Measurements from ENCODE around the gene GPR55. TPM values are rescaled to one million over a fixed set of nuclear protein-coding genes. Genes with fewer than 3 reads are reported as not detected.

GPR55 gene
- total RNA-seq, 1 experiment from 2014 or later = not detected

GRCh38 chr2:230907361-230908091 lies 17.5 kb downstream of the GPR55 start:
- Mint-ChIP-seq H3K36me3 (ENCODE audit: insufficient read depth, unreplicated experiment) (no peaks in the 10 kb centered on the region), H3K4me1 (ENCODE audit: insufficient read depth, unreplicated experiment) (peaks cover 15% of the 10 kb centered on the region), H3K9me3 (ENCODE audit: unreplicated experiment) (no peaks in the 10 kb centered on the region), H3K27ac (ENCODE audit: low read depth, unreplicated experiment) (no peak overlapping the region), H3K27me3 (ENCODE audit: insufficient read depth, unreplicated experiment) (no peaks in the 10 kb centered on the region), H3K4me3 (ENCODE audit: unreplicated experiment) (no peak overlapping the region)
- intact Hi-C loops (cut with micrococcal nuclease) = loop anchor here (2.0 kb wide), 1 partner anchor 149 kb away; the partner anchor contains the start of gene PSMD1
- no peak for DNase-seq (ENCODE audit: unreplicated experiment)
- TF ChIP-seq, protein P1, sequence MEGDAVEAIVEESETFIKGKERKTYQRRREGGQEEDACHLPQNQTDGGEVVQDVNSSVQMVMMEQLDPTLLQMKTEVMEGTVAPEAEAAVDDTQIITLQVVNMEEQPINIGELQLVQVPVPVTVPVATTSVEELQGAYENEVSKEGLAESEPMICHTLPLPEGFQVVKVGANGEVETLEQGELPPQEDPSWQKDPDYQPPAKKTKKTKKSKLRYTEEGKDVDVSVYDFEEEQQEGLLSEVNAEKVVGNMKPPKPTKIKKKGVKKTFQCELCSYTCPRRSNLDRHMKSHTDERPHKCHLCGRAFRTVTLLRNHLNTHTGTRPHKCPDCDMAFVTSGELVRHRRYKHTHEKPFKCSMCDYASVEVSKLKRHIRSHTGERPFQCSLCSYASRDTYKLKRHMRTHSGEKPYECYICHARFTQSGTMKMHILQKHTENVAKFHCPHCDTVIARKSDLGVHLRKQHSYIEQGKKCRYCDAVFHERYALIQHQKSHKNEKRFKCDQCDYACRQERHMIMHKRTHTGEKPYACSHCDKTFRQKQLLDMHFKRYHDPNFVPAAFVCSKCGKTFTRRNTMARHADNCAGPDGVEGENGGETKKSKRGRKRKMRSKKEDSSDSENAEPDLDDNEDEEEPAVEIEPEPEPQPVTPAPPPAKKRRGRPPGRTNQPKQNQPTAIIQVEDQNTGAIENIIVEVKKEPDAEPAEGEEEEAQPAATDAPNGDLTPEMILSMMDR (IDR thresholded peaks at IDR 0.05; ENCODE audit: unreplicated experiment) = no peak
- CTCF ChIA-PET = interaction anchor here (0.9 to 1.4 kb wide), 2 partner anchors 9 to 83 kb away, joined by 5 to 7 read pairs; no protein-coding TSS in a partner anchor
- POLR2A ChIA-PET = no interaction called here
- no TSS peak for BruUV-seq (replicated peaks)

GRCh38 chr2:230906471-230907230 lies 18.4 kb downstream of the GPR55 start:
- DNase-seq (ENCODE audit: unreplicated experiment) = no peak
- intact Hi-C loops (cut with micrococcal nuclease) = no loop called here
- H3K36me3 Mint-ChIP-seq (ENCODE audit: insufficient read depth, unreplicated experiment) = no peaks in the 10 kb centered on the region
- H3K9me3 Mint-ChIP-seq (ENCODE audit: unreplicated experiment) = no peaks in the 10 kb centered on the region
- peaks cover 15% of the 10 kb centered on the region for H3K4me1 Mint-ChIP-seq (ENCODE audit: insufficient read depth, unreplicated experiment)
- no peak overlapping the region for H3K4me3 Mint-ChIP-seq (ENCODE audit: unreplicated experiment)
- CTCF ChIA-PET = interaction anchor here (0.8 to 1.4 kb wide), 3 partner anchors 9 to 82 kb away, joined by 3 to 7 read pairs (median 3); no protein-coding TSS in a partner anchor
- BruUV-seq (replicated peaks) = no TSS peak
- H3K27ac Mint-ChIP-seq (ENCODE audit: low read depth, unreplicated experiment) = no peak overlapping the region
- peaks cover 5% of the 10 kb centered on the region for H3K27me3 Mint-ChIP-seq (ENCODE audit: insufficient read depth, unreplicated experiment)
- TF ChIP-seq, protein P1 (IDR thresholded peaks at IDR 0.05; ENCODE audit: unreplicated experiment) = no peak
- POLR2A ChIA-PET = no interaction called here

DNA sequence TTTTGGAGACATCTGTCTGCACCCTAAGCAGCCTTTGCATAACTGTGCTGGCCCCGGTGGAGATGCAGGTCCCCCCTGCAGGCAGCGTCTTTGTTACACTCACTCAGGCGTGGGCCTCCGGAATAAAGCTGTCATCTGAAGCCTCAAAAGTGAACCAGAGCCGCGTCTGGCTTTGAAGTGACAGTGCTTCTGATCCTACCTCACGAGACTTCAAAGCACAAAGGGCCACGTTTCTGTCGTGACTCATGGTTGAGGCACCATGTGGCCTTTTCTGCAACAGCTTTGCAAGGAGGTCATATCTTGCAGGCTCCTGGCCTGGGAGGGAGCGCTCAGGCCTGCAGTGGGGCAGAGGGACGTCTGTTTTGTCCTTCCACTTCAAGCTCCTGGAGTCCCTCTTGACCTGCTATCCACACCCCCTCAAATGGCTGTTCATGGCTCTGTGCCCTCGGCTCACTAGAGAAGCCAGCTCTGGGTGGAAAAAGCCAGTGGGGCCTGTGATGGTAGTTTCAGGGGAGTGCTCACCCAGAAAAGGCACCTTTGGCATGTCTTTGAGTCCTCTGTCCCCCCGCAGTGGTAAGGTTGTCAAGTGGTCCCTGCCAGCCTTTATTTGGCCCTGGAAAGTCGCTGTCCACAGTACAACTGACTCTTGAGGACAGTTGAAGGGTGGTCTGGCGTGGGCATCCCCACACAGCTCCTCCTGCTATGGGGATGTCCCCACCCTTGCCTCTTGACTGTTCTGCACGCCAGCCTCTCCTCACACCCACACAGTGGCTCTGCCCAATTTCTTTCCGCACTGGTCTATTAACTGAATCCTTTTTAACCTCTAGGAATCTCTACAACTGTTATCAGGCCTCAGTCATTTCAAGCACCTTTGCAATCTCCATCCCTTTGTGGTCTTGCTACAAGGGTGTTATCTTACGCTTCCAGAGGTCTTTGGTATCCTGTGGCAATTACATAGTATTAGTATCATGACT lies 19.3 kb downstream of the GPR55 start:
- no peak overlapping the region for H3K4me3 Mint-ChIP-seq (ENCODE audit: unreplicated experiment)
- H3K27me3 Mint-ChIP-seq (ENCODE audit: insufficient read depth, unreplicated experiment) = peaks cover 14% of the 10 kb centered on the region
- ChIA-PET CTCF (interaction anchor here (0.8 kb wide), 3 partner anchors 10 to 74 kb away, joined by 3 read pairs; no protein-coding TSS in a partner anchor), POLR2A (no interaction called here)
- DNase-seq (ENCODE audit: unreplicated experiment) = no peak
- peaks cover 15% of the 10 kb centered on the region for H3K4me1 Mint-ChIP-seq (ENCODE audit: insufficient read depth, unreplicated experiment)
- H3K9me3 Mint-ChIP-seq (ENCODE audit: unreplicated experiment) = no peaks in the 10 kb centered on the region
- intact Hi-C loops (cut with micrococcal nuclease) = no loop called here
- no peaks in the 10 kb centered on the region for H3K36me3 Mint-ChIP-seq (ENCODE audit: insufficient read depth, unreplicated experiment)
- BruUV-seq (replicated peaks) = no TSS peak
- TF ChIP-seq, protein P1 (IDR thresholded peaks at IDR 0.05; ENCODE audit: unreplicated experiment) = no peak
- no peak overlapping the region for H3K27ac Mint-ChIP-seq (ENCODE audit: low read depth, unreplicated experiment)

Measured in MCF 10A (cell line).